ENCODE results near the gene NUMB.
"Not testable (repeated sequence)": the region's sequence is repeated elsewhere in the genome, so short reads cannot be mapped to it uniquely, and the experiment has no call there.

Gene NUMB

GRCh38 chr14:73323896-73324399 is 134.4 kb downstream of the NUMB start:
- no peak overlapping the region for H3K4me3 ChIP-seq (ENCODE audit: low read length)
- TF ChIP-seq, protein P1, sequence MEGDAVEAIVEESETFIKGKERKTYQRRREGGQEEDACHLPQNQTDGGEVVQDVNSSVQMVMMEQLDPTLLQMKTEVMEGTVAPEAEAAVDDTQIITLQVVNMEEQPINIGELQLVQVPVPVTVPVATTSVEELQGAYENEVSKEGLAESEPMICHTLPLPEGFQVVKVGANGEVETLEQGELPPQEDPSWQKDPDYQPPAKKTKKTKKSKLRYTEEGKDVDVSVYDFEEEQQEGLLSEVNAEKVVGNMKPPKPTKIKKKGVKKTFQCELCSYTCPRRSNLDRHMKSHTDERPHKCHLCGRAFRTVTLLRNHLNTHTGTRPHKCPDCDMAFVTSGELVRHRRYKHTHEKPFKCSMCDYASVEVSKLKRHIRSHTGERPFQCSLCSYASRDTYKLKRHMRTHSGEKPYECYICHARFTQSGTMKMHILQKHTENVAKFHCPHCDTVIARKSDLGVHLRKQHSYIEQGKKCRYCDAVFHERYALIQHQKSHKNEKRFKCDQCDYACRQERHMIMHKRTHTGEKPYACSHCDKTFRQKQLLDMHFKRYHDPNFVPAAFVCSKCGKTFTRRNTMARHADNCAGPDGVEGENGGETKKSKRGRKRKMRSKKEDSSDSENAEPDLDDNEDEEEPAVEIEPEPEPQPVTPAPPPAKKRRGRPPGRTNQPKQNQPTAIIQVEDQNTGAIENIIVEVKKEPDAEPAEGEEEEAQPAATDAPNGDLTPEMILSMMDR (conservative IDR thresholded peaks at IDR 0.05; ENCODE audit: low read depth, low read length) = no peak
- no peak for DNase-seq (ENCODE audit: low read depth)

GRCh38 chr14:73313151-73313550 is 145.2 kb downstream of the NUMB start:
- no peak overlapping the region for H3K4me3 ChIP-seq (ENCODE audit: low read length)
- TF ChIP-seq, protein P1 (conservative IDR thresholded peaks at IDR 0.05; ENCODE audit: low read depth, low read length) = no peak
- no peak for DNase-seq (ENCODE audit: low read depth)

GRCh38 chr14:73312687-73313086 is 145.7 kb downstream of the NUMB start:
- H3K4me3 ChIP-seq (ENCODE audit: low read length) = no peak overlapping the region
- TF ChIP-seq, protein P1 (conservative IDR thresholded peaks at IDR 0.05; ENCODE audit: low read depth, low read length) = no peak

GRCh38 chr14:73311708-73312030 is 146.7 kb downstream of the NUMB start:
- TF ChIP-seq, protein P1 (conservative IDR thresholded peaks at IDR 0.05; ENCODE audit: low read depth, low read length) = no peak
- no peak for DNase-seq (ENCODE audit: low read depth)
- H3K4me3 ChIP-seq (ENCODE audit: low read length) = no peak overlapping the region

More at GRCh38 chr14:73312687-73313086, 145.7 kb downstream of the NUMB start:
- no peak for DNase-seq (ENCODE audit: low read depth)

DNA sequence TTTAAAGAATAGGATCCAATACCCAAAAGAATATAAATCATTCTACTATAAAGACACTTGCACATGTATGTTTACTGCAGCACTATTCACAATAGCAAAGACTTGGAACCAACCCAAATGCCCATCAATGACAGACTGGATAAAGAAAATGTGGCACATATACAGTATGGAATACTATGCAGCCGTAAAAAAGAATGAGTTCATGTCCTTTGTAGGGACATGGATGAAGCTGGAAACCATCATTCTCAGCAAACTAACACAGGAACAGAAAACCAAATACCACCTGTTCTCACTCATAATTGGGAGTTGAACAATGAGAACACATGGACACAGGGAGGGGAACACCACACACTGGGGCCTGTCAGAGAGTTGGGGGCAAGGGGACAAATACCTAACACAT is 149.1 kb downstream of the NUMB start:
- not testable (repeated sequence) for H3K4me3 ChIP-seq (ENCODE audit: low read length); DNase-seq (ENCODE audit: low read depth)

- no peak for DNase-seq (ENCODE audit: low read depth)
- no peak overlapping the region for H3K4me3 ChIP-seq (ENCODE audit: low read length)
- TF ChIP-seq, protein P1 (conservative IDR thresholded peaks at IDR 0.05; ENCODE audit: low read depth, low read length) = no peak
Observed at GRCh38 chr14:73307261-73307660, 151.1 kb downstream of the NUMB start.

DNA sequence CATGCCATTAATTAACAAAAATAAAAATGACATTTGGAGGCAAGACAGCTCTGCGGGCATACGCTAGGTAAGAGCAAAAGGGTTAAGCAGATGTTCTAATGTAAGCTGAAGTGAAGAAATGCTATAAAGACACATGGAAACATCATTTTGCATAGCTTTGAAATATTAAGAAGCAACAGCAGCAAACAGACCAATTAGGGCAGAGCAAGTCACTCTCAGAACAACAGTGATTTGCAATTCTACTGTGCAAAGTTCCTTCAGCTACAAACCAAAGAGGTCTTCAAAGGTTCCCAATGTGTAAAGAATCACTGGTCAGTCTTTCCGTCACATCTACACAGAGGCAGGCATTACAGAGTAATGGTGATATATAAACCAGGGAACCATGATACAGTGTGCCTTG is 152.8 kb downstream of the NUMB start:
- DNase-seq (ENCODE audit: low read depth) = no peak
- H3K4me3 ChIP-seq (ENCODE audit: low read length) = no peak overlapping the region
- TF ChIP-seq, protein P1 (conservative IDR thresholded peaks at IDR 0.05; ENCODE audit: low read depth, low read length) = no peak

Data from retinal pigment epithelial cell (primary cell).